Mammary epithelial cell (primary cell): ENCODE measurements around the gene CCDC120.

Experiments used
- EZH2 ChIP-seq: IDR thresholded peaks from 2 replicates; pipeline ENCODE4 v1.6.1; 2012; ENCODE audit warnings: low read length, inconsistent platforms, borderline replicate concordance
- TF ChIP-seq, protein P1 (sequence below), 2 donors: IDR thresholded peaks in 1 of 2; conservative IDR thresholded peaks in 1 of 2; 2 replicates each; pipeline ENCODE4 v1.5.1; 2011 to 2012; ENCODE audit warnings: inconsistent platforms in 2 of 2, low read length in 2 of 2, mild to moderate bottlenecking in 2 of 2, control low read depth in 1 of 2, low read depth in 1 of 2; ENCODE audit not compliant: insufficient read depth in 1 of 2; ENCODE audit errors: extremely low read depth in 1 of 2

- TF ChIP-seq, protein P1, sequence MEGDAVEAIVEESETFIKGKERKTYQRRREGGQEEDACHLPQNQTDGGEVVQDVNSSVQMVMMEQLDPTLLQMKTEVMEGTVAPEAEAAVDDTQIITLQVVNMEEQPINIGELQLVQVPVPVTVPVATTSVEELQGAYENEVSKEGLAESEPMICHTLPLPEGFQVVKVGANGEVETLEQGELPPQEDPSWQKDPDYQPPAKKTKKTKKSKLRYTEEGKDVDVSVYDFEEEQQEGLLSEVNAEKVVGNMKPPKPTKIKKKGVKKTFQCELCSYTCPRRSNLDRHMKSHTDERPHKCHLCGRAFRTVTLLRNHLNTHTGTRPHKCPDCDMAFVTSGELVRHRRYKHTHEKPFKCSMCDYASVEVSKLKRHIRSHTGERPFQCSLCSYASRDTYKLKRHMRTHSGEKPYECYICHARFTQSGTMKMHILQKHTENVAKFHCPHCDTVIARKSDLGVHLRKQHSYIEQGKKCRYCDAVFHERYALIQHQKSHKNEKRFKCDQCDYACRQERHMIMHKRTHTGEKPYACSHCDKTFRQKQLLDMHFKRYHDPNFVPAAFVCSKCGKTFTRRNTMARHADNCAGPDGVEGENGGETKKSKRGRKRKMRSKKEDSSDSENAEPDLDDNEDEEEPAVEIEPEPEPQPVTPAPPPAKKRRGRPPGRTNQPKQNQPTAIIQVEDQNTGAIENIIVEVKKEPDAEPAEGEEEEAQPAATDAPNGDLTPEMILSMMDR (conservative IDR thresholded peaks at IDR 0.05 in 1 of 2, IDR thresholded peaks at IDR 0.05 in 1 of 2; ENCODE audit: extremely low read depth in 1 of 2, insufficient read depth in 1 of 2, low read depth in 1 of 2, low read length in 2 of 2): no peak
- TF ChIP-seq EZH2: no peak
Observed at GRCh38 chrX:49116716-49117115, 57.9 kb downstream of the CCDC120 start.
